Neural cell (in vitro differentiated cells): ENCODE measurements around the gene TGFBR2. TPM values are rescaled to one million over a fixed set of nuclear protein-coding genes. Genes with fewer than 3 reads are reported as not detected.

Experiments used
- H2AFZ ChIP-seq: fragments of 200-600, 300-800 bp; sonication (generic), shearing (Covaris generic); 2 replicates; pipeline ENCODE4 v1.6.0; 2014; ENCODE audit warnings: low read depth, mild to moderate bottlenecking, antibody characterized with exemption, low read length, moderate library complexity
- H3F3A ChIP-seq: fragments of 200-600 bp; shearing (Covaris generic); 2 replicates; pipeline ENCODE4 v1.6.1; 2016; ENCODE audit warnings: mild to moderate bottlenecking, moderate library complexity, mixed read lengths, antibody characterized with exemption, low read length; ENCODE audit not compliant: insufficient read depth, poor library complexity, severe bottlenecking
- H3K27ac ChIP-seq: fragments of 200-600, 300-800 bp; sonication (generic), shearing (Covaris generic); 2 replicates; pipeline ENCODE4 v1.5.1; 2014; ENCODE audit warnings: mild to moderate bottlenecking, low read length, moderate library complexity
- H3K27me3 ChIP-seq: fragments of 300-800, 200-600 bp; sonication (generic), shearing (Covaris generic); 2 replicates; pipeline ENCODE4 v1.6.0; 2014; ENCODE audit warnings: mild to moderate bottlenecking, low read depth, low read length, moderate library complexity; ENCODE audit not compliant: insufficient read depth
- H3K36me3 ChIP-seq: fragments of 300-800, 200-600 bp; sonication (generic), shearing (Covaris generic); 2 replicates; pipeline ENCODE4 v1.5.1; 2014; ENCODE audit warnings: mild to moderate bottlenecking, antibody characterized with exemption, low read length, moderate library complexity; ENCODE audit not compliant: insufficient read depth
- H3K4me2 ChIP-seq: fragments of 300-800, 200-600 bp; sonication (generic), shearing (Covaris generic); 2 replicates; pipeline ENCODE4 v1.6.0; 2014; ENCODE audit warnings: mild to moderate bottlenecking, low read length
- H3K4me3 ChIP-seq: fragments of 300-800, 200-600 bp; sonication (generic), shearing (Covaris generic); 2 replicates; pipeline ENCODE4 v1.5.1; 2014; ENCODE audit warnings: mild to moderate bottlenecking, low read length, moderate library complexity
- H3K79me2 ChIP-seq: fragments of 200-600 bp; shearing (Covaris generic); replicated peaks from 2 replicates; pipeline ENCODE4 v1.6.0; 2014; ENCODE audit warnings: mild to moderate bottlenecking, low read length, moderate library complexity; ENCODE audit not compliant: insufficient read depth
- H3K9ac ChIP-seq: fragments of 300-800, 200-600 bp; sonication (generic), shearing (Covaris generic); 2 replicates; pipeline ENCODE4 v1.6.1; 2016; ENCODE audit warnings: mild to moderate bottlenecking, low read length, mixed read lengths
- H3K9me2 ChIP-seq: fragments of 200-600 bp; shearing (Covaris generic); 2 replicates; pipeline ENCODE4 v1.6.1; 2016; ENCODE audit warnings: mild to moderate bottlenecking, low read length, mixed read lengths; ENCODE audit not compliant: insufficient read depth
- H3K9me3 ChIP-seq: fragments of 200-600, 300-800 bp; sonication (generic), shearing (Covaris generic); 2 replicates; pipeline ENCODE4 v1.6.1; 2016; ENCODE audit warnings: mild to moderate bottlenecking, mixed run types, low read length, moderate library complexity, mixed read lengths
- H4K20me1 ChIP-seq: fragments of 200-600 bp; shearing (Covaris generic); 2 replicates; pipeline ENCODE4 v1.6.1; 2016; ENCODE audit warnings: mild to moderate bottlenecking, mixed run types; ENCODE audit not compliant: insufficient read depth
- EP300 ChIP-seq: fragments of 450-650 bp; conservative IDR thresholded peaks from 2 replicates; pipeline ENCODE4 v1.6.1; 2014; ENCODE audit warnings: antibody characterized with exemption, mild to moderate bottlenecking, moderate library complexity; ENCODE audit not compliant: poor library complexity, severe bottlenecking
- EZH2 ChIP-seq: fragments of 200-600, 300-800 bp; shearing (Covaris generic), sonication (generic); IDR thresholded peaks from 2 replicates; pipeline ENCODE4 v1.6.1; 2014; ENCODE audit warnings: antibody characterized with exemption, low read length, borderline replicate concordance, mild to moderate bottlenecking; ENCODE audit not compliant: insufficient read depth, poor library complexity, severe bottlenecking
- MXI1 ChIP-seq: fragments of 450-650 bp; conservative IDR thresholded peaks from 2 replicates; pipeline ENCODE4 v1.6.1; 2014; ENCODE audit warnings: antibody characterized with exemption, mild to moderate bottlenecking; ENCODE audit not compliant: poor library complexity, severe bottlenecking
- POLR2AphosphoS5 ChIP-seq: IDR thresholded peaks from 2 replicates; pipeline ENCODE4 v1.6.1; 2012
- RAD21 ChIP-seq: fragments of 450-650 bp; conservative IDR thresholded peaks from 2 replicates; pipeline ENCODE4 v1.6.1; 2014; ENCODE audit warnings: antibody characterized with exemption, mild to moderate bottlenecking, moderate library complexity
- SMC3 ChIP-seq: fragments of 450-650 bp; conservative IDR thresholded peaks from 2 replicates; pipeline ENCODE4 v1.6.1; 2014; ENCODE audit warnings: antibody characterized with exemption, mild to moderate bottlenecking, moderate library complexity; ENCODE audit not compliant: poor library complexity
- TAF1 ChIP-seq: IDR thresholded peaks from 2 replicates; pipeline ENCODE4 v1.6.1; 2012; ENCODE audit warnings: low read depth
- polyA plus RNA-seq: library from polyadenylated mRNA; depleted of rRNA; stranded (reverse); fragments of >200 nt; gene quantifications from 2 replicates; pipeline ENCODE4 v1.2.3, GENCODE V29; 2014
- TF ChIP-seq, protein P1 (sequence below): fragments of 450-650 bp; IDR thresholded peaks from 2 replicates; pipeline ENCODE4 v1.5.1; 2014; ENCODE audit warnings: antibody characterized with exemption, mild to moderate bottlenecking, moderate library complexity; ENCODE audit not compliant: poor library complexity, severe bottlenecking
- TF ChIP-seq, protein P2 (sequence below): IDR thresholded peaks from 2 replicates; pipeline ENCODE4 v1.6.1; 2012; ENCODE audit warnings: borderline replicate concordance

The TGFBR2 gene
- polyA plus RNA-seq, 1 donor from 2014 or later, result not detected

DNA sequence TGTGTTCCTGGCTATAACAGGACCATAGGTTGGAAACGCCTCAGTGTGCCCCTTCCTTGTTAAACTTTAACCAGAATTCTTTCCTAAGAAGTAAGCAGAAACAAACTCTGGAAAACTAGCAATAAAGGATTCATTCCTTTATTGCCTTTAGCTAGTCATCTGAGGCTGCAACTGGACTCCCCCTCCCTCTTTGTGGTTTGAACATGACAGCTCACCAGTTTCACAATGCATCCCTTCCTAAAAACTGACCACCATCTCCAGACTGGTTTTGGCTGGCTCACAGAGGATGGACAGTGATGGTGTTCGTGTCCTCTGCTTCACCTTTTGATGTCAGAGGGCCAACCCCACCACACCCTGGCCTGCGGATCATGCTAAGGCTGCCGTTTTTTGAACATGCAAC lies 27.9 kb upstream of the TGFBR2 start:
- no peaks in the 10 kb centered on the region for H3K9me2 ChIP-seq
- H3K4me3 ChIP-seq, result no peak overlapping the region
- H3F3A ChIP-seq, result no peaks in the 10 kb centered on the region
- TF ChIP-seq TAF1 (no peak), EZH2 (no peak), RAD21 (no peak), EP300 (no peak), SMC3 (no peak), POLR2AphosphoS5 (no peak), MXI1 (no peak)
- TF ChIP-seq, protein P1, sequence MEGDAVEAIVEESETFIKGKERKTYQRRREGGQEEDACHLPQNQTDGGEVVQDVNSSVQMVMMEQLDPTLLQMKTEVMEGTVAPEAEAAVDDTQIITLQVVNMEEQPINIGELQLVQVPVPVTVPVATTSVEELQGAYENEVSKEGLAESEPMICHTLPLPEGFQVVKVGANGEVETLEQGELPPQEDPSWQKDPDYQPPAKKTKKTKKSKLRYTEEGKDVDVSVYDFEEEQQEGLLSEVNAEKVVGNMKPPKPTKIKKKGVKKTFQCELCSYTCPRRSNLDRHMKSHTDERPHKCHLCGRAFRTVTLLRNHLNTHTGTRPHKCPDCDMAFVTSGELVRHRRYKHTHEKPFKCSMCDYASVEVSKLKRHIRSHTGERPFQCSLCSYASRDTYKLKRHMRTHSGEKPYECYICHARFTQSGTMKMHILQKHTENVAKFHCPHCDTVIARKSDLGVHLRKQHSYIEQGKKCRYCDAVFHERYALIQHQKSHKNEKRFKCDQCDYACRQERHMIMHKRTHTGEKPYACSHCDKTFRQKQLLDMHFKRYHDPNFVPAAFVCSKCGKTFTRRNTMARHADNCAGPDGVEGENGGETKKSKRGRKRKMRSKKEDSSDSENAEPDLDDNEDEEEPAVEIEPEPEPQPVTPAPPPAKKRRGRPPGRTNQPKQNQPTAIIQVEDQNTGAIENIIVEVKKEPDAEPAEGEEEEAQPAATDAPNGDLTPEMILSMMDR, result no peak
- TF ChIP-seq, protein P2, sequence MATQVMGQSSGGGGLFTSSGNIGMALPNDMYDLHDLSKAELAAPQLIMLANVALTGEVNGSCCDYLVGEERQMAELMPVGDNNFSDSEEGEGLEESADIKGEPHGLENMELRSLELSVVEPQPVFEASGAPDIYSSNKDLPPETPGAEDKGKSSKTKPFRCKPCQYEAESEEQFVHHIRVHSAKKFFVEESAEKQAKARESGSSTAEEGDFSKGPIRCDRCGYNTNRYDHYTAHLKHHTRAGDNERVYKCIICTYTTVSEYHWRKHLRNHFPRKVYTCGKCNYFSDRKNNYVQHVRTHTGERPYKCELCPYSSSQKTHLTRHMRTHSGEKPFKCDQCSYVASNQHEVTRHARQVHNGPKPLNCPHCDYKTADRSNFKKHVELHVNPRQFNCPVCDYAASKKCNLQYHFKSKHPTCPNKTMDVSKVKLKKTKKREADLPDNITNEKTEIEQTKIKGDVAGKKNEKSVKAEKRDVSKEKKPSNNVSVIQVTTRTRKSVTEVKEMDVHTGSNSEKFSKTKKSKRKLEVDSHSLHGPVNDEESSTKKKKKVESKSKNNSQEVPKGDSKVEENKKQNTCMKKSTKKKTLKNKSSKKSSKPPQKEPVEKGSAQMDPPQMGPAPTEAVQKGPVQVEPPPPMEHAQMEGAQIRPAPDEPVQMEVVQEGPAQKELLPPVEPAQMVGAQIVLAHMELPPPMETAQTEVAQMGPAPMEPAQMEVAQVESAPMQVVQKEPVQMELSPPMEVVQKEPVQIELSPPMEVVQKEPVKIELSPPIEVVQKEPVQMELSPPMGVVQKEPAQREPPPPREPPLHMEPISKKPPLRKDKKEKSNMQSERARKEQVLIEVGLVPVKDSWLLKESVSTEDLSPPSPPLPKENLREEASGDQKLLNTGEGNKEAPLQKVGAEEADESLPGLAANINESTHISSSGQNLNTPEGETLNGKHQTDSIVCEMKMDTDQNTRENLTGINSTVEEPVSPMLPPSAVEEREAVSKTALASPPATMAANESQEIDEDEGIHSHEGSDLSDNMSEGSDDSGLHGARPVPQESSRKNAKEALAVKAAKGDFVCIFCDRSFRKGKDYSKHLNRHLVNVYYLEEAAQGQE, result no peak
- no peak overlapping the region for H3K9ac ChIP-seq
- no peak overlapping the region for H3K27ac ChIP-seq
- H3K4me2 ChIP-seq, result no peak overlapping the region
- H3K79me2 ChIP-seq, result no peaks in the 10 kb centered on the region
- H3K27me3 ChIP-seq, result no peaks in the 10 kb centered on the region
- no peak overlapping the region for H2AFZ ChIP-seq
- no peaks in the 10 kb centered on the region for H3K36me3 ChIP-seq
- H4K20me1 ChIP-seq, result no peaks in the 10 kb centered on the region
- H3K9me3 ChIP-seq, result no peaks in the 10 kb centered on the region

DNA sequence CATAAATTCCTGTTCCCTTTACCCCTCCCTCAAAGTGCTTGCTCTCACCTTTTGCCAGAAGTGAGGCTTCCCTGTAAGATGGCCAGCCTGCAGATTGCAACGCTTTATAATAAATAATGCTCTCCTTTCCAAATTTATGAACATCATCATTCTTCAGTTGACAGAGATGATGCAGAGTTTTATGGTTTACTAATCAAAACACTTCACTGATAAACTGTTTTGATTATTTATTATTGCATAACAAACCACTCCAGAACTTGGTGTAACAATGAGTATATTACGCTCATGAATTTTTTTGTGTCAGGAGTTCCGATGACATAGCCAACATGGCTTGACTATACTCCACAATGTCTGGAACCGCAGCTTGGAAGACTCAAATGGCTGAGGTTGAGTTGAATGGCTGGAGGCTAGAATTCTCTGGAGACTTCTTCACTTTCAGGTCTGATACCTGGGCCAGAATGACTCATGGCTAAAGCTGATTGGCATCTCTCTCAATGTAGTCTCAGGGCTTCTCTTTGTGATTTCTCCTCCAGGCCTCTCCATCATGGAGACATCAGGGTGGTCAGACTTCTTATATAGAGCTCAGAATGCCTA lies 27.3 kb upstream of the TGFBR2 start:
- Histone ChIP-seq H3K4me3 (no peak overlapping the region), H3K9me2 (no peaks in the 10 kb centered on the region), H3K79me2 (no peaks in the 10 kb centered on the region), H2AFZ (no peak overlapping the region), H3K9ac (no peak overlapping the region), H3K9me3 (no peaks in the 10 kb centered on the region), H3K4me2 (no peak overlapping the region), H3K36me3 (no peaks in the 10 kb centered on the region), H3K27ac (no peak overlapping the region), H4K20me1 (no peaks in the 10 kb centered on the region), H3F3A (no peaks in the 10 kb centered on the region), H3K27me3 (no peaks in the 10 kb centered on the region)
- no peak for TF ChIP-seq MXI1
- no peak for TF ChIP-seq RAD21
- no peak for TF ChIP-seq SMC3
- no peak for TF ChIP-seq EP300
- TF ChIP-seq EZH2, result no peak
- TF ChIP-seq, protein P1, result no peak
- TF ChIP-seq TAF1, result no peak
- TF ChIP-seq POLR2AphosphoS5, result no peak
- TF ChIP-seq, protein P2, result no peak
